Neural cell (in vitro differentiated cells): ENCODE results near the gene OLFM3.

Experiments used
- CTCF ChIP-seq: fragments of 450-650 bp; IDR thresholded peaks from 2 replicates; pipeline ENCODE4 v1.5.1; 2014; ENCODE audit warnings: antibody characterized with exemption, mild to moderate bottlenecking, moderate library complexity; ENCODE audit not compliant: poor library complexity, severe bottlenecking
- EP300 ChIP-seq: fragments of 450-650 bp; conservative IDR thresholded peaks from 2 replicates; pipeline ENCODE4 v1.6.1; 2014; ENCODE audit warnings: antibody characterized with exemption, mild to moderate bottlenecking, moderate library complexity; ENCODE audit not compliant: poor library complexity, severe bottlenecking
- EZH2 ChIP-seq: fragments of 200-600, 300-800 bp; shearing (Covaris generic), sonication (generic); IDR thresholded peaks from 2 replicates; pipeline ENCODE4 v1.6.1; 2014; ENCODE audit warnings: antibody characterized with exemption, low read length, borderline replicate concordance, mild to moderate bottlenecking; ENCODE audit not compliant: insufficient read depth, poor library complexity, severe bottlenecking
- RAD21 ChIP-seq: fragments of 450-650 bp; conservative IDR thresholded peaks from 2 replicates; pipeline ENCODE4 v1.6.1; 2014; ENCODE audit warnings: antibody characterized with exemption, mild to moderate bottlenecking, moderate library complexity
- REST ChIP-seq: IDR thresholded peaks from 2 replicates; pipeline ENCODE4 v1.6.1; 2012; ENCODE audit warnings: borderline replicate concordance
- SMC3 ChIP-seq: fragments of 450-650 bp; conservative IDR thresholded peaks from 2 replicates; pipeline ENCODE4 v1.6.1; 2014; ENCODE audit warnings: antibody characterized with exemption, mild to moderate bottlenecking, moderate library complexity; ENCODE audit not compliant: poor library complexity
- TAF1 ChIP-seq: IDR thresholded peaks from 2 replicates; pipeline ENCODE4 v1.6.1; 2012; ENCODE audit warnings: low read depth

- TF ChIP-seq CTCF = no peak
- no peak for TF ChIP-seq EZH2
- no peak for TF ChIP-seq RAD21
- TF ChIP-seq REST = no peak
- TF ChIP-seq EP300 = no peak
- no peak for TF ChIP-seq TAF1
- no peak for TF ChIP-seq SMC3
Observed at GRCh38 chr1:101756411-101756810, 240.3 kb downstream of the OLFM3 start.
